Immature natural killer cell (primary cell): ENCODE results near the gene RABEP1. TPM values are rescaled to one million over a fixed set of nuclear protein-coding genes. Genes with fewer than 3 reads are reported as not detected.

ENCODE experiments used
- DNase-seq, 3 donors: peaks; one replicate each; pipeline ENCODE4 v3.0.0; 2022; ENCODE audit warnings: mixed read lengths in 1 of 3
- H3K27ac Mint-ChIP-seq, 6 donors: one replicate each; pipeline ENCODE4 v1.8.0; 2020; ENCODE audit warnings: mixed read lengths in 6 of 6, mild to moderate bottlenecking in 5 of 6, inconsistent platforms in 4 of 6, moderate library complexity in 3 of 6
- H3K27me3 Mint-ChIP-seq, 3 donors: one replicate each; pipeline ENCODE4 v1.8.0; 2020 to 2021; ENCODE audit warnings: low read depth in 3 of 3, mild to moderate bottlenecking in 3 of 3, mixed read lengths in 3 of 3, moderate library complexity in 3 of 3, inconsistent platforms in 1 of 3
- H3K36me3 Mint-ChIP-seq, 3 donors: one replicate each; pipeline ENCODE4 v1.8.0; 2020; ENCODE audit warnings: mixed read lengths in 3 of 3, inconsistent platforms in 2 of 3, mild to moderate bottlenecking in 2 of 3
- H3K4me1 Mint-ChIP-seq, 2 donors: one replicate each; pipeline ENCODE4 v1.8.0; 2020; ENCODE audit warnings: inconsistent platforms in 2 of 2, mild to moderate bottlenecking in 2 of 2, mixed read lengths in 2 of 2, moderate library complexity in 1 of 2
- H3K4me3 Mint-ChIP-seq, 5 donors: one replicate each; pipeline ENCODE4 v1.8.0; 2020; ENCODE audit warnings: mild to moderate bottlenecking in 5 of 5, mixed read lengths in 5 of 5, inconsistent platforms in 3 of 5, moderate library complexity in 3 of 5
- H3K9me3 Mint-ChIP-seq, 6 donors: one replicate each; pipeline ENCODE4 v1.8.0; 2020; ENCODE audit warnings: mild to moderate bottlenecking in 6 of 6, mixed read lengths in 6 of 6, inconsistent platforms in 4 of 6, moderate library complexity in 3 of 6
- polyA plus RNA-seq, 3 donors: library from polyadenylated mRNA; unstranded; fragments of 300-500 nt; fragmentation: Illumina TruSeq; gene quantifications; one replicate each; pipeline ENCODE4 v1.2.3, GENCODE V29; 2021

RABEP1 gene
- polyA plus RNA-seq, 3 donors from 2014 or later, result 21.7 to 43.8 (median 27.8) TPM

- H3K27me3 Mint-ChIP-seq, result peaks cover 2 to 5% (median 2%) of the 10 kb centered on the region in 3 donors
Measured at GRCh38 chr17:5355421-5356129, 73.5 kb downstream of the RABEP1 start.

GRCh38 chr17:5361426-5361825 is 79.3 kb downstream of the RABEP1 start:
- DNase-seq, result no peak
- Mint-ChIP-seq H3K4me3 (no peak overlapping the region), H3K27ac (peak overlapping the region in 1 of 6 donors; percentile 55), H3K4me1 (no peaks in the 10 kb centered on the region), H3K36me3 (peaks cover 5 to 37% (median 18%) of the 10 kb centered on the region in 3 donors), H3K9me3 (no peaks in the 10 kb centered on the region), H3K27me3 (peaks cover 2 to 3% (median 2%) of the 10 kb centered on the region in 3 donors)

More at GRCh38 chr17:5355421-5356129, 73.5 kb downstream of the RABEP1 start:
- no peak overlapping the region for H3K4me3 Mint-ChIP-seq
- no peaks in the 10 kb centered on the region for H3K4me1 Mint-ChIP-seq
- no peak for DNase-seq
- H3K27ac Mint-ChIP-seq, result peak overlapping the region in 3 of 6 donors; percentile 43 to 55 (median 50)
- H3K9me3 Mint-ChIP-seq, result no peaks in the 10 kb centered on the region
- H3K36me3 Mint-ChIP-seq, result peaks cover 16 to 32% (median 21%) of the 10 kb centered on the region in 3 donors

- no peaks in the 10 kb centered on the region for H3K9me3 Mint-ChIP-seq
- peaks cover 2 to 3% (median 2%) of the 10 kb centered on the region in 3 donors for H3K27me3 Mint-ChIP-seq
- H3K36me3 Mint-ChIP-seq, result peaks cover 5 to 37% (median 18%) of the 10 kb centered on the region in 3 donors
- H3K4me1 Mint-ChIP-seq, result no peaks in the 10 kb centered on the region
- H3K4me3 Mint-ChIP-seq, result no peak overlapping the region
- no peak overlapping the region for H3K27ac Mint-ChIP-seq
- no peak for DNase-seq
Measured at GRCh38 chr17:5362162-5362811, 80.2 kb downstream of the RABEP1 start.

GRCh38 chr17:5364156-5364555 is 82.1 kb downstream of the RABEP1 start:
- Mint-ChIP-seq H3K4me3 (no peak overlapping the region), H3K9me3 (no peaks in the 10 kb centered on the region), H3K27me3 (peaks cover 0 to 2% (median 2%) of the 10 kb centered on the region in 3 donors), H3K4me1 (no peaks in the 10 kb centered on the region), H3K27ac (peak overlapping the region in 4 of 6 donors; percentile 13 to 53 (median 26)), H3K36me3 (peaks cover 10 to 40% (median 18%) of the 10 kb centered on the region in 3 donors)
- no peak for DNase-seq

- peaks cover 10 to 43% (median 15%) of the 10 kb centered on the region in 3 donors for H3K36me3 Mint-ChIP-seq
- no peak overlapping the region for H3K4me3 Mint-ChIP-seq
- DNase-seq, result no peak
- peaks cover 0 to 2% (median 0%) of the 10 kb centered on the region in 3 donors for H3K27me3 Mint-ChIP-seq
- H3K9me3 Mint-ChIP-seq, result no peaks in the 10 kb centered on the region
- H3K27ac Mint-ChIP-seq, result peak overlapping the region in 2 of 6 donors; percentile 27 to 59
- no peaks in the 10 kb centered on the region for H3K4me1 Mint-ChIP-seq
Measured at GRCh38 chr17:5364696-5365095, 82.6 kb downstream of the RABEP1 start.

- H3K27me3 Mint-ChIP-seq, result no peaks in the 10 kb centered on the region
- H3K27ac Mint-ChIP-seq, result peak overlapping the region in 1 of 6 donors; percentile 44
- peaks cover 10 to 46% (median 19%) of the 10 kb centered on the region in 3 donors for H3K36me3 Mint-ChIP-seq
- H3K4me1 Mint-ChIP-seq, result no peaks in the 10 kb centered on the region
- H3K9me3 Mint-ChIP-seq, result no peaks in the 10 kb centered on the region
- no peak for DNase-seq
- H3K4me3 Mint-ChIP-seq, result no peak overlapping the region
Measured at GRCh38 chr17:5365831-5366230, 83.7 kb downstream of the RABEP1 start.

GRCh38 chr17:5370411-5370810 is 88.3 kb downstream of the RABEP1 start:
- H3K27ac Mint-ChIP-seq, result peak overlapping the region in 2 of 6 donors; percentile 26 to 68
- no peaks in the 10 kb centered on the region for H3K4me1 Mint-ChIP-seq
- DNase-seq, result no peak
- no peaks in the 10 kb centered on the region for H3K27me3 Mint-ChIP-seq
- H3K4me3 Mint-ChIP-seq, result no peak overlapping the region
- H3K9me3 Mint-ChIP-seq, result no peaks in the 10 kb centered on the region
- H3K36me3 Mint-ChIP-seq, result peaks cover 6 to 53% (median 13%) of the 10 kb centered on the region in 3 donors

- Mint-ChIP-seq H3K27me3 (no peaks in the 10 kb centered on the region), H3K36me3 (peaks cover 8 to 57% (median 18%) of the 10 kb centered on the region in 3 donors), H3K4me1 (no peaks in the 10 kb centered on the region), H3K4me3 (no peak overlapping the region), H3K9me3 (no peaks in the 10 kb centered on the region), H3K27ac (no peak overlapping the region)
- no peak for DNase-seq
Measured at GRCh38 chr17:5373112-5373511, 91.0 kb downstream of the RABEP1 start.

GRCh38 chr17:5378566-5379207 is 96.6 kb downstream of the RABEP1 start:
- DNase-seq, result no peak
- H3K9me3 Mint-ChIP-seq, result no peaks in the 10 kb centered on the region
- peak overlapping the region in 4 of 6 donors; percentile 11 to 68 (median 64) for H3K27ac Mint-ChIP-seq
- H3K27me3 Mint-ChIP-seq, result peaks cover 0 to 4% (median 0%) of the 10 kb centered on the region in 3 donors
- no peaks in the 10 kb centered on the region for H3K4me1 Mint-ChIP-seq
- no peak overlapping the region for H3K4me3 Mint-ChIP-seq
- H3K36me3 Mint-ChIP-seq, result peaks cover 20 to 66% (median 37%) of the 10 kb centered on the region in 3 donors

GRCh38 chr17:5379351-5380107 is 97.4 kb downstream of the RABEP1 start:
- H3K4me1 Mint-ChIP-seq, result no peaks in the 10 kb centered on the region
- H3K9me3 Mint-ChIP-seq, result no peaks in the 10 kb centered on the region
- peak overlapping the region in 5 of 6 donors; percentile 10 to 71 (median 56) for H3K27ac Mint-ChIP-seq
- H3K27me3 Mint-ChIP-seq, result peaks cover 0 to 4% (median 0%) of the 10 kb centered on the region in 3 donors
- DNase-seq, result no peak
- H3K4me3 Mint-ChIP-seq, result no peak overlapping the region
- peaks cover 20 to 64% (median 38%) of the 10 kb centered on the region in 3 donors for H3K36me3 Mint-ChIP-seq

- H3K27ac Mint-ChIP-seq, result peak overlapping the region in 4 of 6 donors; percentile 12 to 61 (median 51)
- H3K27me3 Mint-ChIP-seq, result peaks cover 0 to 4% (median 0%) of the 10 kb centered on the region in 3 donors
- H3K4me1 Mint-ChIP-seq, result no peaks in the 10 kb centered on the region
- no peak for DNase-seq
- H3K36me3 Mint-ChIP-seq, result peaks cover 20 to 61% (median 38%) of the 10 kb centered on the region in 3 donors
- H3K4me3 Mint-ChIP-seq, result no peak overlapping the region
- H3K9me3 Mint-ChIP-seq, result no peaks in the 10 kb centered on the region
Measured at GRCh38 chr17:5380491-5381135, 98.5 kb downstream of the RABEP1 start.

- no peaks in the 10 kb centered on the region for H3K4me1 Mint-ChIP-seq
- no peak overlapping the region for H3K4me3 Mint-ChIP-seq
- peaks cover 0 to 4% (median 0%) of the 10 kb centered on the region in 3 donors for H3K27me3 Mint-ChIP-seq
- peaks cover 20 to 64% (median 36%) of the 10 kb centered on the region in 3 donors for H3K36me3 Mint-ChIP-seq
- no peaks in the 10 kb centered on the region for H3K9me3 Mint-ChIP-seq
- DNase-seq, result no peak
- peak overlapping the region in 4 of 6 donors; percentile 8 to 82 (median 35) for H3K27ac Mint-ChIP-seq
Measured at GRCh38 chr17:5381542-5381941, 99.5 kb downstream of the RABEP1 start.

- Mint-ChIP-seq H3K4me1 (peaks cover 7 to 16% of the 10 kb centered on the region in 2 donors), H3K9me3 (no peaks in the 10 kb centered on the region), H3K36me3 (peaks cover 28 to 47% (median 38%) of the 10 kb centered on the region in 3 donors), H3K4me3 (no peak overlapping the region), H3K27ac (peak overlapping the region in 1 of 6 donors; percentile 66), H3K27me3 (peaks cover 0 to 10% (median 0%) of the 10 kb centered on the region in 3 donors)
- DNase-seq, result no peak
Measured at GRCh38 chr17:5391678-5392077, 109.6 kb downstream of the RABEP1 start.
